Calu3 (cell line): ENCODE measurements around the gene LETM1. TPM values are rescaled to one million over a fixed set of nuclear protein-coding genes. Genes with fewer than 3 reads are reported as not detected.

Experiments used
- BruUV-seq: library from RNA; stranded (reverse); fragments of 400-500 nt; replicated peaks from 2 replicates; lab custom pipeline; 2021; lab: Mats Ljungman, UMichigan
- CTCF ChIA-PET: fragments of 300-600 bp; sonication (Branson Sonifier 250); formaldehyde crosslinking; loops from one replicate; lab custom pipeline; 2022; ENCODE audit warnings: antibody characterized with exemption; lab: Charles Lee
- DNase-seq: peaks from one replicate; pipeline ENCODE4 v3.0.0; 2022
- H3K27ac Mint-ChIP-seq: one replicate; pipeline ENCODE4 v1.8.0; 2022; ENCODE audit warnings: mixed read lengths; ENCODE audit not compliant: unreplicated experiment
- H3K27me3 Mint-ChIP-seq: one replicate; pipeline ENCODE4 v1.8.0; 2022; ENCODE audit warnings: mixed read lengths; ENCODE audit not compliant: unreplicated experiment
- H3K36me3 Mint-ChIP-seq: one replicate; pipeline ENCODE4 v1.8.0; 2022; ENCODE audit warnings: mild to moderate bottlenecking, moderate library complexity, mixed read lengths; ENCODE audit not compliant: insufficient read depth, unreplicated experiment
- H3K4me1 Mint-ChIP-seq: one replicate; pipeline ENCODE4 v1.8.0; 2022; ENCODE audit warnings: mild to moderate bottlenecking, low read depth, mixed read lengths; ENCODE audit not compliant: unreplicated experiment
- H3K4me3 Mint-ChIP-seq: one replicate; pipeline ENCODE4 v1.8.0; 2022; ENCODE audit warnings: mild to moderate bottlenecking, low read depth, moderate library complexity, mixed read lengths; ENCODE audit not compliant: unreplicated experiment
- H3K9me3 Mint-ChIP-seq: one replicate; pipeline ENCODE4 v1.8.0; 2022; ENCODE audit warnings: low read depth, mixed read lengths; ENCODE audit not compliant: unreplicated experiment
- intact Hi-C: fragments of 100-400 bp; cut with micrococcal nuclease; formaldehyde crosslinking; loops from one replicate; pipeline ENCODE4 v1.10.0; 2022; ENCODE audit not compliant: unreplicated experiment
- total RNA-seq: library from RNA; stranded (reverse); gene quantifications from 2 replicates; pipeline ENCODE4 v1.2.3, GENCODE V29; 2022
- TF ChIP-seq, protein P1 (sequence below): fragments of 200-600 bp; IDR thresholded peaks from one replicate; pipeline ENCODE4 v1.8.0; 2022; ENCODE audit warnings: antibody characterized with exemption; ENCODE audit not compliant: unreplicated experiment

LETM1 gene
- total RNA-seq, 1 experiment from 2014 or later, result 47.2 TPM

DNA sequence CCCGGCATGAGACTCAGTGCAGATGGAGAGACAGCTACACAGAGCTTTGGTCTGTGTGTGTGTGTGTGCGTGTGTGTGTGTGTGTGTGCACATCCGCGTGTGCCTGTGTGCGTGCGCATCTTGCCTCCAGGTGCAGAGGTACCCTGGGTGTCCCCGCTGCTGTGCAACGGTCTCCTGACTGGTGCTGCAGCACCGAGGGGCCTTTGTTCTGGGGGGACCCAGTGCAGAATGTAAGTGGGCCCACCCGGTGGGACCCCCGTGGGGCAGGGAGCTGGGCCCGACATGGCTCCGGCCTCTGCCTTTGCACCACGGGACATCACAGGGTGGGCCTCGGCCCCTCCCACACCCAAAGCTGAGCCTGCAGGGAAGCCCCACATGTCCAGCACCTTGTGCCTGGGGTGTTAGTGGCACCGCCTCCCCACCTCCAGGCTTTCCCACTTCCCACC, 48.6 kb downstream of the LETM1 start:
- peaks cover 14% of the 10 kb centered on the region for H3K36me3 Mint-ChIP-seq
- BruUV-seq, result no TSS peak
- no peaks in the 10 kb centered on the region for H3K4me1 Mint-ChIP-seq
- no peaks in the 10 kb centered on the region for H3K27me3 Mint-ChIP-seq
- no peak overlapping the region for H3K4me3 Mint-ChIP-seq
- no peak overlapping the region for H3K27ac Mint-ChIP-seq
- TF ChIP-seq, protein P1, sequence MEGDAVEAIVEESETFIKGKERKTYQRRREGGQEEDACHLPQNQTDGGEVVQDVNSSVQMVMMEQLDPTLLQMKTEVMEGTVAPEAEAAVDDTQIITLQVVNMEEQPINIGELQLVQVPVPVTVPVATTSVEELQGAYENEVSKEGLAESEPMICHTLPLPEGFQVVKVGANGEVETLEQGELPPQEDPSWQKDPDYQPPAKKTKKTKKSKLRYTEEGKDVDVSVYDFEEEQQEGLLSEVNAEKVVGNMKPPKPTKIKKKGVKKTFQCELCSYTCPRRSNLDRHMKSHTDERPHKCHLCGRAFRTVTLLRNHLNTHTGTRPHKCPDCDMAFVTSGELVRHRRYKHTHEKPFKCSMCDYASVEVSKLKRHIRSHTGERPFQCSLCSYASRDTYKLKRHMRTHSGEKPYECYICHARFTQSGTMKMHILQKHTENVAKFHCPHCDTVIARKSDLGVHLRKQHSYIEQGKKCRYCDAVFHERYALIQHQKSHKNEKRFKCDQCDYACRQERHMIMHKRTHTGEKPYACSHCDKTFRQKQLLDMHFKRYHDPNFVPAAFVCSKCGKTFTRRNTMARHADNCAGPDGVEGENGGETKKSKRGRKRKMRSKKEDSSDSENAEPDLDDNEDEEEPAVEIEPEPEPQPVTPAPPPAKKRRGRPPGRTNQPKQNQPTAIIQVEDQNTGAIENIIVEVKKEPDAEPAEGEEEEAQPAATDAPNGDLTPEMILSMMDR, result no peak
- CTCF ChIA-PET, result no interaction called here
- no peaks in the 10 kb centered on the region for H3K9me3 Mint-ChIP-seq
- no peak for DNase-seq
- intact Hi-C loops, result no loop called here

DNA sequence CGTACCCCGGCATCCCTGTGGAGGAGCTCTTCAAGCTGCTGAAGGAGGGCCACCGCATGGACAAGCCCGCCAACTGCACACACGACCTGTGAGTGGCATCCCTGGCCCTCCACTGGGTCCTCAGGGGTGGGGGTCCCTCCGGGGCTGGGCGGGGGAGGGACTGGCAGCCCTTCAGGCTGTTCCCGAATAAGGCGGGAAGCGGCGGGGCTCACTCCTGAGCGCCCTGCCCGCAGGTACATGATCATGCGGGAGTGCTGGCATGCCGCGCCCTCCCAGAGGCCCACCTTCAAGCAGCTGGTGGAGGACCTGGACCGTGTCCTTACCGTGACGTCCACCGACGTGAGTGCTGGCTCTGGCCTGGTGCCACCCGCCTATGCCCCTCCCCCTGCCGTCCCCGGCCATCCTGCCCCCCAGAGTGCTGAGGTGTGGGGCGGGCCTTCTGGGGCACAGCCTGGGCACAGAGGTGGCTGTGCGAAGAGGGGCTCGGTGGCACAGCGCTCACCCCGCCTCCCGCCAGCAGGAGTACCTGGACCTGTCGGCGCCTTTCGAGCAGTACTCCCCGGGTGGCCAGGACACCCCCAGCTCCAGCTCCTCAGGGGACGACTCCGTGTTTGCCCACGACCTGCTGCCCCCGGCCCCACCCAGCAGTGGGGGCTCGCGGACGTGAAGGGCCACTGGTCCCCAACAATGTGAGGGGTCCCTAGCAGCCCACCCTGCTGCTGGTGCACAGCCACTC, 49.2 kb downstream of the LETM1 start:
- intact Hi-C loops, result no loop called here
- no peak for DNase-seq
- Mint-ChIP-seq H3K4me3 (no peak overlapping the region), H3K36me3 (peaks cover 12% of the 10 kb centered on the region), H3K9me3 (no peaks in the 10 kb centered on the region), H3K4me1 (no peaks in the 10 kb centered on the region), H3K27ac (no peak overlapping the region), H3K27me3 (no peaks in the 10 kb centered on the region)
- CTCF ChIA-PET, result no interaction called here
- BruUV-seq, result no TSS peak
- TF ChIP-seq, protein P1, result no peak

DNA sequence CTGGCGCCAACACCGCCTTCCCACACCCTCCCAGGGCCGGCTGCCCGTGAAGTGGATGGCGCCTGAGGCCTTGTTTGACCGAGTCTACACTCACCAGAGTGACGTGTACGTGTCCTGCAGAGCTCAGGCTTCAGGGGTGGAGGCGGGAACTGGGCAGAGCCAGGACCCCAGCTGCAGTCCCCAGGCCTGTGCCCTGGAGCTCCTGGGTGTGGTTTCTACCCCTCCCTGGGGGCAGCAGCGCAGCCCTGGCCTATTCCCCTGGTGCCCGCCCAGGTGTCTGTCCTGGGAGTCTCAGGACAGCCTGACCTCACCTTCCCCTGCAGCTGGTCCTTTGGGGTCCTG, 49.8 kb downstream of the LETM1 start:
- TF ChIP-seq, protein P1, result no peak
- CTCF ChIA-PET, result no interaction called here
- Mint-ChIP-seq H3K36me3 (peaks cover 6% of the 10 kb centered on the region), H3K4me1 (no peaks in the 10 kb centered on the region), H3K4me3 (no peak overlapping the region), H3K27me3 (no peaks in the 10 kb centered on the region), H3K9me3 (no peaks in the 10 kb centered on the region), H3K27ac (no peak overlapping the region)
- BruUV-seq, result no TSS peak
- DNase-seq, result no peak
- intact Hi-C loops, result no loop called here

DNA sequence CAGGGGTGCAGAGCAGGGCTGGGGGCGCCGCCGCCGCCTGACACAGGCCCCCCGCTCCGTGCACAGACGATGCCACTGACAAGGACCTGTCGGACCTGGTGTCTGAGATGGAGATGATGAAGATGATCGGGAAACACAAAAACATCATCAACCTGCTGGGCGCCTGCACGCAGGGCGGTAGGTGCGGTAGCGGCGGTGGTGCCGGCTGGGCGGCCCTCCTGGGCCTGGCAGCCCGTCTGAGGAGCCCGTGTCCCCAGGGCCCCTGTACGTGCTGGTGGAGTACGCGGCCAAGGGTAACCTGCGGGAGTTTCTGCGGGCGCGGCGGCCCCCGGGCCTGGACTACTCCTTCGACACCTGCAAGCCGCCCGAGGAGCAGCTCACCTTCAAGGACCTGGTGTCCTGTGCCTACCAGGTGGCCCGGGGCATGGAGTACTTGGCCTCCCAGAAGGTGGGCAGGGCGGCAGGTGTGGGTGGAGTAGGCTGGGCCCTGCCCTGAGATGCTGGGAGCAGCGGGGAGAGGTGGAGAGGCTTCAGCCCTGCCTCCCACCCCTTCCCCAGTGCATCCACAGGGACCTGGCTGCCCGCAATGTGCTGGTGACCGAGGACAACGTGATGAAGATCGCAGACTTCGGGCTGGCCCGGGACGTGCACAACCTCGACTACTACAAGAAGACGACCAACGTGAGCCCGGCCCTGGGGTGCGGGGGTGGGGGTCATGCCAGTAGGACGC, 50.3 kb downstream of the LETM1 start:
- no peak for DNase-seq
- TF ChIP-seq, protein P1, result no peak
- intact Hi-C loops, result no loop called here
- Mint-ChIP-seq H3K27ac (no peak overlapping the region), H3K4me3 (no peak overlapping the region), H3K36me3 (peaks cover 6% of the 10 kb centered on the region), H3K4me1 (no peaks in the 10 kb centered on the region), H3K27me3 (no peaks in the 10 kb centered on the region), H3K9me3 (no peaks in the 10 kb centered on the region)
- CTCF ChIA-PET, result no interaction called here
- TSS peak; percentile 19 for BruUV-seq
